NOMO-1 treated with DMSO at 0.1 percent for 48 hours (cell line): ENCODE results near the gene EBP.

Experiments used
- DNase-seq: peaks from one replicate; lab custom pipeline; 2025; ENCODE audit not compliant: unreplicated experiment; lab: John Stamatoyannopoulos, UW

EBP gene

DNA sequence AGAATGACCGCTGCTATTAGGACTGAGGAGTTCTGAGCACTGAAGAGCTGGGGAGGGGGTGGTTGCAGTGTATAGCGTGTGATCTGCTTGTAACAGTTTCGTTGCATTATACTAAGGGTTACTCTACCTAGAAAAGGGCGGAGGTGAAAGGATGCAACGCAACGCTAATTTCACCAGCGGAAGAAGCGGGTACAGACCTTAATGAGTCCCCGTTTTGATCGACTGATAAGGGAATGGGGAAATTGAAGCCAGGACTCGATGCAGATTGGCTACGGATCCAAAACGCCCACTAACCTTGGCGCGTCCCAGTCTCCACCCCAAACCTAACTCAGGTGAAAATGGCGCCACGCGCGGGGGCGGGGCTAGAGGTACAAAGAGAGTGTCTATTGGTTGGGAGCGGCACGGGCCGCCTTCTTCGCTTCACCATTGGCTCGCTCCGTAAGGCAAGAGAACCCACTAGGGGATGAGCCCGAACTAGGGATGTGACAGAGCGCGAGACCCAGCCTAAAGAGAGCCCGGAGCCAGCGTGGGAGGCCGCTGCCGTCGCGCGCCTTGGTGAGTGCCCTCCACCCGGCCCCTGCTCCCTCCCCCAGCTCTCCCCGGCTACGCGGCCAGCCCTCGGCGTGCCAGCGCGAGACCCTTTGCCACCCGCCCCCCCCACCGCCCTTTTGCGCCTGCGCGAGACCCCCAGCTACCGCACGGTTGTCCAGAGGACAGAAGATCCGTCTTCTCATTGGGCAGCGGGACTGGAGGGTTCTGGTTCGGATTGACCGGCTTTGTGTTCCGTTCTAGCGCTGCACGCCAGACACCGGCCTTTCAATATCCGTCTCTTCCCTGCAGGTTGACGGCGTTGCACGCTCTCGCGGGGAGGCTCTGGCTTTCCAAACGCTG is at the start of gene EBP:
TSS of gene EBP (plus strand) at position 456 of the 891 bp plus-strand sequence. CDS start 1,964 bp downstream, outside the sequence.
- DNase-seq = peak; percentile 91

DNA sequence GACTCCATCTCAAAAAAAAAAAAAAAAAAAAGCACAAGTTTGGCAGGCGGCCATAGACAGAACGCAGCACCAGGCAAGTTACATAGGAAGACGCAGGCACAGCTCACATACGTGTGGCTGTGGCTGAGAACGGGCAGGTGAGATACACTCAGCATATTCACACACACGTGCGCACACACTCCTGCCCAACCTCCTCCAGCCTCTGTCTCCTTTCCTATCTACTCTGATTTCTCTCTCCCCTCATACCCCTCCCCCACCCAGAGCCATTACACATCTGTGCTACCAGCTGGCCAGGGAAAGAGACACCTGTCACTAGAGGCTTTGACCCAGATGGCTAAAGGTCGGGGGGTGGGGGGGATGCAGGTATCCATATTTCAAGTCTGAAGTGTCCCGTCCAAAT is 49.4 kb upstream of the EBP start:
- DNase-seq = no peak

DNA sequence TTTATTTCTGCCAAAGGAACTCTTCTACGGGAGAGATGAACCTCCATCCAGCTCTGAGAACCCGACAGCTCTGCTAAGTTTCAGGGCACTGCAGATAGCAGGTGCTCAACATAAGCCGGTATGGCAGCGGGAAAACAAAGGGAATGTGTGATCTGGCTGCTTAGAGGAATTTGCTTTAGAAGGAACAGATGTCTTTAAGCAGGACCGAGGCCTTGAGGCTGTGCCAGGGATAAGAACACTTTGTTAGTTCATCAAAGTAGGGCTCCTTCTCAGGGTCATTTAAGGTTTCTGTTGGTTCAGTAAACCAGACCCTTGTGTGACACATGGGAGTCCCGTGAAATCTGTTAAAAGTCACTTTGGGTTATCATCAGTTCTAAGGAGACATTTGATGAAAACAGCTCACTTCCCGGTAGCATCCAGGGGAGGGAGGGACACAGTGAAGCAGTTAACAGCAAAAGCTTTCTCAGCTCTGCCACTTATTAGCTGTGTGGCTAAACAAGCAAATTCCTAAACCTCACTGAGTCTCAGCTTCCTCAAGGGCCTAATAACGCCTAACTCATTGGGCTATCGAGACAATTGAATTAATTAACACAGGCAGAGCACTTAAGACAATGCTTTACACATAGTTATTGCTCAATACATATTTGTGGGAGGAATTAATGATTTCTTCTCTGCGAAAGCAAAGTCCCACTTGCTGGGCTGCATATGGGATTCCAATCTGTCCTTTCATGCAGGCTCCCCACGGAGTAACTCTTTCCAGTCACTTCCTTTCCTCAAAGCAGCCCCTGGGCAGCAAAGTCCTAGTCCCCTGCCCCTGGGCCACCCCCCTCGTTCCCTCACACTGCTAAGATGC is 48.5 kb upstream of the EBP start:
- DNase-seq = no peak

DNA sequence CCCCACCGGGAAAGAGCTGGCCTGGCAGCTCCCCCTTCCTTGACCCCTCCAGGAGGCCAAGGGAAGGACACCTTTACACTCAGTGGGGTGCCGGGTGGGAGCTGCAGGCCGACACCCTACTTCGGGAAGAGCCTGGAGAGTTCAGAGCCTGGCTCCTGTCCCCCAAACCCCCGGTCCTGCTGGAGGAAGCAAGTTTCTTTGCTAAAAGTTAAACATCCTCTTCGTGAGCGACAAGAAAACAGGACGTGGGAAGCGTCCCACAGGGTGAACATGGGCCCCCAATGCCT is 48.0 kb upstream of the EBP start:
- DNase-seq = no peak

DNA sequence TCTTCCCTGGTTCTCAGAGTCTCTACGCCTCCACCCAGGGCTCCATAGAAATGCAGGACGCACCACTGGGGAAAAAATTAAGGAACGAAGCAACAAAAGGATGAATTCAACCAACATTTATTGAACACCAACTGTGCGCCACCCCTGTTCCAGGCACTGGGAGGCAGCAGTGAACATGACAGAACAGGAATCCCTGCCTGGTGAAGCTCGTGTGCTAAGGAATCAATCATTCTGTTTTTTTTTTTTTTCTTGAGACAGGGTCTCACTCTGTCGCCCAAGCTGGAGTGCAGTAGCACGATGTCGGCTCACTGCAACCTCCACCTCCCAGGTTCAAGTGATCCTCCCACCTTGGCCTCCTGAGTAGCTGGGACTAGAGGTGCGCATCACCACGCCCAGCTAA is 47.5 kb upstream of the EBP start:
- DNase-seq = no peak

DNA sequence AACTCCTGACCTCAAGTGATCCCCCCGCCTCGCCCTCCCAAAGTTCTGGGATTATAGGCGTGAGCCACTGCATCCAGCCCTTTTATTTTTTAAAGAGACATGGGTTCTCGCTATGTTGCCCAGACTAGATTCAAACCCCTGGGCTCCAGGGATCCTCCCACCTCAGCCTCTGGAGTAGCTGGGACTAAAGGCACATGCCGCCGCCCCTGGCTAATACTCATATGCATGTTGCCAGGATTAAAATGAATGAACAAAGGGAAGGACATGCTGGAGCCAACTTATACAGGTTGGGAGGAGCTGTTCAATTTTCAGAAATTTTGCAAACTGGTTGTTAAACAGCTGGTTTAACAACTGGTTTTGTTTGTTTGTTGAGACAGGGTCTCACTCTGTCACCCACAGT is 47.0 kb upstream of the EBP start:
- DNase-seq = no peak

DNA sequence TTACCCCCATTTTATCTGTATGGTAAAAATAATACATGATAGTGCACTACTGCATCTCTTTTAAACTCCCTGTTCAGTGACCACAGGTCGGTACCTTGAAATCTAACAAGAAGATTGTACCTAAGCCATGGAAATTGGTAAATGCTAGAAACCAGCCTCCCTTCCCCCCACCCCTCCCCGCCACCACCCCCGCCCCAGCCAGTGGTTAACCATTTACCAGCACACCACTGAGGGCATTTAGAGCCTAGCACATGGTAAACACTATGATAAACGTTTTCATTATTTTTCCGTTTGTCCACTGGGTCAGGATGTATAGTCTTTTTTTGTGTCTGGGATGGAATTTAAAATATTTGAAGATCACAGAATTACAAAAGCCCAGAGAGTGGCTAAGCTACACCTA is 46.3 kb upstream of the EBP start:
- no peak for DNase-seq

DNA sequence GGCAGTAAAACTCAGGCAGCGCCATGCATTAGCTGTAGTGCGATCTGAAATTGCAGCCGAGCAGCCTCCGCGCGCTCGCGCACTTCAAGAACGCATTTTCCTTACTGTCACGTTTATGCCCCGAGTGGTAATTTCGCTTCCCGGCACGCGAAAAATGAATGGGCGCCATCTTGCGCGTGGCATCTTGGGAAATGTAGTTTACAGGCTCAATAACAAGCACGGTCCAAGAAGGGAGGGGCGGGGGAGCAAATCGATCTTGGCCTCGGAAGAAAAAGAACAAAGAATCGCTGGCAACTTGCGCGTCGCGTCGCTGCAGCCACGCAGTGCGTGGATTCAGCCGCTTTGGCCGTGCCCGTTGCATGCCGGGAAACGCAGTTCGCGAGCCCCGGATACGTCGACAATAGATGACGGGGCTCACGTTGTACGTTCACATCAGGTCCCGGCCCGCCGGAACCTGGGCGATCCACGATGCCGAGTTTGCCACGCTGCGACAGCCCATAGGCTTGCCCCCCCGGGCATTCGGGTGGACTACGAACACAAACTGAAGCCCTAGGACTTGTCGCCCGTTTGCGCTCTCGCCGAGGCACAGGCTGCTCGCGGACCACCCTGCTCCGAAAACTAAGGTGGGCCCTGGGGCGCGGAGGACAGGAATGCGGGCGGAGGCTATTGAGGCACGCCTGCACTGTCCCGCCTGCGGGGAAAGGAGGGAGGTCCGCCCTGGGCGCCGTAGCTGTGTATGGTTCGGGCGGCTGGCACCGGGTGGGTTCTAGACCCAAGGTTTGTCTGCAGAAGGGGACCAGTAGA is 45.6 kb upstream of the EBP start, which contains the start of gene FTSJ1:
TSS of gene FTSJ1 (plus strand) at position 426 of the 804 bp plus-strand sequence. CDS start 1,849 bp downstream, outside the sequence.
- peak; percentile 87 for DNase-seq

DNA sequence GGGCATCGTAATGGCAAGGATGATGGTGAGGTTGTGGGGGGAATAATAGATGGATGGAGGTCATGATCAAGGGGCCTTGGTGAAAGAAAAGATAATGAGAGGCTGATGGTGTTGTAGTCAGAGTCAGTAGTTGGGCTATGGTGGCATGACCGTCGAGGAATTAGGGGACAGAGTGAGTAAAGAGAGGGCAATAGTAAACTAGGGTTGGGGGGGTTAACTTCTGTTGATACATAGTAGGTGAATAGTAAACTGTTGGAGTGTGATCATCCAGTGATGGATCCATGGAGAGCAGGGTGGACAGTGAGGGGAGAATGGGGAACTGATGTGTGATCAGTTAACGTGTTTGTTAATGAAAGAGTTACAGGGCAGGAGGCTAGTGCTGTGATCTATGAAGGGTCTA is 44.7 kb upstream of the EBP start:
- DNase-seq = no peak

DNA sequence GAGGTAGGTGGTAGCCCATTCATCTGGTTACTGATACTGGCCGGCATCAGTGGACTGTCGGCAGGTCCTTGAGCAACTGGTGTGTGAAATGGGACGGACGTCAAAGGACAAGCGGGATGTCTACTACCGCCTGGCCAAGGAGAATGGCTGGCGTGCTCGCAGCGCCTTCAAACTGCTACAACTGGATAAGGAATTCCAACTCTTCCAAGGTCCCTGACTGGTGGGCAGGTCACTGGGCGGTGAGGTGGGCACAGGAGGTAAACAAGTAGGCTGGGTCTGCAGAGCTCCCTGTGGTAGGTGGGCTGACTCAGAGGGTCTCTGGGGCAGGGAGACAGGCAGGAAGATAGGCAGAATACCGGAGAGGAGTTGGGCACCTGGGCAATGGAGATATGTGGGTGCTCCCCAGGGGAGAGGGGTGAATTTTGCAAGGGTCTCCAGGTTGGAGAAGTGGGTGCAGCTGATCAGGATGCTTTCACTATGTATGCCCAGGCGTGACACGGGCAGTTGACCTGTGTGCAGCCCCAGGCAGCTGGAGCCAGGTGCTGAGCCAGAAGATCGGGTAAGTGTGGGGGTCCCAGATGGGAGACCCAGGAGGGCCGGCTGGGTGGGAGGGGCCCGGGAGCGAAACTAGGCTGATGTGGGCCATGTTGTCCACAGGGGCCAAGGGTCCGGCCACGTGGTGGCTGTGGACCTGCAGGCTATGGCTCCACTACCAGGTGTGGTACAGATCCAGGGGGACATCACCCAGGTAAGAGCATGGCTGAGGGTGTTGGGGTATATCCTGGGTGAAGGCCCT is 43.5 kb upstream of the EBP start:
- no peak for DNase-seq

DNA sequence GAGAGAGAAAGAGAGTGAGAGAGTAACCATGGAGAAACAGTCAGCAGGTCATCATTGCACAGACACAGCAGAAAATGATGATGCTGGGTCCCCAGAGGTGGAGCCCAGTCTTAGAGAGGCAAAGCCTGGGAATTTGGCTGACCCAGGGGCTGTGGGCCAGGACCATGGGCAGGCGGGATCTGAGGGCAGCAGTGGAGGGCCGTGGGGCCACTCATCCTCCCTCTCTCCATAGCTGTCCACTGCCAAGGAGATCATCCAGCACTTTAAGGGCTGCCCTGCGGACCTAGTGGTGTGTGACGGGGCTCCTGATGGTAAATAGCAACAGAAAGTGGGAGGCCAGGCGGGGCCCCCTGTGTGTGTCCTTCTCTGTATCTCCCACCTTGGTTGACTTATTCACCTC is 42.8 kb upstream of the EBP start:
- no peak for DNase-seq

DNA sequence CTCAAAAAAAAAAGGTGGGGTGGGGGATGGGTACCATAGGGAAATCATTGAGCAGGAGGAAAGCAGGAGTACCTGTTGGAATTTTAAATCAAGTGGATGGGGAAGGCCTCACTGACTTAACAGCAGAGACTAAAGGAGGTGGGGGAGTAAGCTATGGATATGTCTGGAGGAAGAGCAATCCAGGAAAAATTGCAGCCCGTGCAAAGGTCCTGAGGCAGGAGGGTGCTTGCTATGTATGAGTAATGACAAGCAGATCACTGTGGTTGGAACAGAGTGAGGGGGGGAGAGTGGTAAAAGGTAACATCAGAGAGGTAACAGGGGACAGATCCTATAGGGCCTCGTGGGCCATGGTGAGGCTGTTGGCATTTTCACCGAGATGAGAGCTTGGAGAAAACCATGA is 41.5 kb upstream of the EBP start:
- DNase-seq = no peak

DNA sequence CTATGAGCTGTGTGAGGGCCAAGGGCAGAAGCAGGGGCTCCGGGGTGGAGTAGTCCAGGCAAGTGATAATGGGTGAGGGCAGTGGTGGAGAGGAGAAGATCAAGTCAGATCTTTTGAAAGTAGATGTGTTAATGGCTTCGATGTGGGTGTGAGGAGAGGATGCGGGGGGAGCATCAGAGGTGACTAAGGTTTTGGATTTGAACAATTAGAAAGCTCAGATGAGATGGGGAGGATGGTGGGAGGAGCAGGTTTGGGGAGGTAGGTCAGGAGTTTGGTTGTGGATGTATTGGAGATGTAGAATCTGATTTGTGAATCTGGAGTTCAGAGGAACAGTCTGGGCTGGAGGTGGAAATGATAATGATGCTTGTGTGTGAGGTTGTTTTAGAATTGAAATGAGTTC is 41.0 kb upstream of the EBP start:
- no peak for DNase-seq

DNA sequence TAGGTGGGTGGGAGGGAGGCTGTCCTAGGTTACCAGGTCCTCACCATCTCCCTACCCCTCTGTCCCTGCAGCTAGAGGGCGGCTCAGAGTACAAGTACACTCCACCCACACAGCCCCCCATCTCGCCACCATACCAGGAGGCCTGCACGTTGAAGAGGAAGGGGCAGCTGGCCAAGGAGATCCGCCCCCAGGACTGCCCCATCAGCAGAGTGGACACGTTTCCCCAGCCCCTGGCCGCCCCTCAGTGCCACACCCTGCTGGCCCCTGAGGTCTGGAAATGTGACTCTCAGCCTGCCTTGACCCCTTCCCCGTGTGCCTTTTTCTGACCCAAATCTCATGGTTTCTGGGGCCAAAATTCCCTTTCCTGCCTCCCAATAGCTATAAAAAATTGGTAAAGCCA is 39.1 kb upstream of the EBP start:
- no peak for DNase-seq

DNA sequence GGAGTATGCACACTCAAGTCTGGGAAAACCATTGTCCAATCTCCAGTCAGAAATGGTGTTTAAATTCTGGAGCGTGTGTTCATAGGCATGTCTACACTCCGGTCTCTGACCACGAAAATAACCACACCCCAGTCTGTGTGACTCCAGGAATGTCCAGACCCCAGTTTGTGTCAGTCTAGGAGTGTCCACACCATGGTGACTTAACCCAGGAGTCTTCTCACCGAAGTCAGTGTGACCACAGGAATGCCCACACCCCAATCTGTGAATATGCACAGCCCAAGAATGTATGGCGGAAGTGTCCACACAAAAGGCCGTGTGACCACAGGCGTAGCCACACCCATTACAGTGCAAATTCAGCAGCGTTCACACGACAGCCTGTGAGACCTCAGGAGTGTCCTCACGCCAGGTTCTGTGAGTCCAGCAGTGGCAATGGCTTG is 34.2 kb upstream of the EBP start:
- DNase-seq = no peak

DNA sequence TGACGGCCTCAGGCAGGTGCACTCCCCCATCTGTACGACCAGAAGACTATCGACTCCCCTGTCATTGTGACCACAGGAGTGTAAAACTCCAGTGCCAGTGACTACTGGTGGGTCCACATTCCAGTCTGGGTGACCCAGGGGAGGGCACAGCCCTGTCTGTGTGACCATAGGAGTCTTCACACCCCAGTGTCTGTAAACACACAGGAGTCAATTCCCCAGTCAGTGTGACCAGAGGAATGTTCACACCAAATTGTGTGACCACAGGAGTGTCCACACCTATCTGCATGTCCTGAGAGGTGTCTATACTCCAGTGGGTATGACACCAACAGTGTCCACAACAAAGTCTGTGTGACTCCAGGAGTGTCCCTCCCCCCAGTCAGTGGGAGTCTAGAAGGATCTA is 33.6 kb upstream of the EBP start:
- DNase-seq = no peak

DNA sequence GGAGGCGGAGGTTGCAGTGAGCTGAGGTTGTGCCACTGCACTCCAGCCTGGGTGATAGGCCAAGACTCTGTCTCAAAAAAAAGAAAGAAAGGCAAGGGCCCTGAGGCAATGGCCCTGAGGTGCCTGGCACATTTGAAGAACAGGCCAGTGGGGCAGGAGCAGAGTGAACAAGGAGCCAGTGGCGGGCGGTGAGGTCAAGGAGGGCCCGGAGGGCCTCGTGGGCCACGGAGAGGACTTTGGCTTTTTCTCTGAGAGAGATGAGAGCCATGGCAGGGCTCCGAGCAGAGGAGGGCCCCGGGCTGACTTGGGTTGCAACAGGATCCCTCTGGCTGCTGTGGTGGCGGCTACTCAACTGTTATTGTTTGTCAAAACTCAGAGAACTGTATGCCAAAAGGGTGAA is 32.3 kb upstream of the EBP start:
- DNase-seq = no peak

DNA sequence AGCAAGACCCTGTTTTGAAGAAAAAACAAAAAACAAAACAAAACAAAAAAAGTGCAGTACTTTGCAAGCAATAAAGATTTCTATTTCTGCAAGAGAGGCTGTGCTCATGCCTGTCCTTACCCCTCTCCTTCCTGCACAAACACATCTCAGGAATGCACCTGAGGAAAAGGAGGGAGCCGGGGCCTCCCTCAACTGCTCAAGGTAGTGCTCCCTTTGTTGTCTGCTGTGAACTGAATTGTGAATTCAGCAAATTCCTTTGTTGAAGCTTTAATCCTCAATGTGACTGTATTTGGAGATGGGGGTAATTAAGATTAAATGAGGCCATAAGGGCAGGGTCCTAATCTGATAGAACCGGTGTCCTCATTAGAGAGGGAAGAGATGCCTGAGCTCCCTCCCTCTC is 31.7 kb upstream of the EBP start:
- no peak for DNase-seq

DNA sequence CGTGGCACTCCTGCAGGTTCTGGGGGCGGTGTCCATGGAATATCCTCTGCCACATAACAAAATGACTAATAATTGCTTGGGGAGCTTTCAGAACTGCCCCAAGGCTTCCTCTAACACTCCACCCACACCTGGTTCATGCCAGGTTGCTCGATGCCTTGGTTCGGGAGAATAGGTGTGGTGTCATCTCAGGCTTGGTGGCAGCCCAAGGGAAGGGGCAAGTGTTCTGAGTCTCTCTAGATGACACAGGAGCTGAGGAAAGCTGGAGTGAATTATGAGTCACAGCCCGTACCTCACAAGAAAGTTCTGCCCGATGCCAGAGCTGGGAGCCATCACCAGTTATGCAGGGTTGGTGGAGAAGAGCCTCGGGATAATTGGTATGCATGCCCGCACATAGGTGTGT is 30.9 kb upstream of the EBP start:
- DNase-seq = no peak

DNA sequence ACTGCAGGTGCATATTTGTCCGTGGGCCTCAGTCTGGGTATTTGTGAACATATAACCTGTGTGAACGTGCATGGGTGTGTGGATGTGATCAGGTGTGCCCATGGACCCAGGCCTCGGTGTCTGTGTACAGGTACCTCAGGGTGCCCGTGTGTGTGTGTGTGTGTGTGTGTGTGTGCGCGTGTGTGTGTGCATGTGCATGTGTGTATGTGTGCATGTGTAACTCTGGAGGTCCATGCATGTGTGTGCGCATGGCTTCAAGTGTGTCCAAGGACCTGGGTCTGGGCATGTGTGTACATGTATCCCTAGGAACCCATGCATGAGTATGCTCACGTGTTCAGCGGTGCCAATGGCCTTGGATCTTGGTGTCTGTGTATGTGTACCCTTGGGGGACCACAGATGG is 29.8 kb upstream of the EBP start:
- no peak for DNase-seq
